Measurements from ENCODE around the gene VMAC. TPM values are rescaled to one million over a fixed set of nuclear protein-coding genes. Genes with fewer than 3 reads are reported as not detected.

Gene VMAC
- total RNA-seq: 3.1 and 6.2 TPM in 2 replicates

GRCh38 chr19:5904352-5905113 lies at the start of gene VMAC:
Gene VMAC, plus strand, starts transcription at chr19:5904872. Its CDS starts 19 bp downstream, at chr19:5904891.

GRCh38 chr19:5903624-5904351 lies 884 bp upstream of the VMAC start, which contains the start of gene NDUFA11:
Gene NDUFA11, minus strand, starts transcription at chr19:5903790. Its CDS starts 82 bp downstream, at chr19:5903708.

GRCh38 chr19:5913739-5914357 lies 9.2 kb downstream of the VMAC start, which contains the start of gene CAPS:
Gene CAPS, plus strand, starts transcription at chr19:5914254. Its CDS starts 153 bp downstream, at chr19:5914407.

Other genes starting within 250 kb of the VMAC start
- 31.5 and 31.8 TPM in 2 replicates for gene MICOS13, start 224.4 kb upstream of the VMAC start, total RNA-seq
- 14.5 and 19.3 TPM in 2 replicates for gene HSD11B1L, start 223.8 kb upstream of the VMAC start, total RNA-seq
- gene RPL36, start 214.6 kb upstream of the VMAC start, total RNA-seq: 601 and 1,423 TPM in 2 replicates
- 137 and 179 TPM in 2 replicates for gene LONP1, start 184.7 kb upstream of the VMAC start, total RNA-seq
- gene CATSPERD, start 184.2 kb upstream of the VMAC start, total RNA-seq: not detected in 2 replicates
- gene PRR22, start 120.1 kb upstream of the VMAC start, total RNA-seq: 0.48 TPM in 1 of 2 replicates, not detected in the other
- gene DUS3L, start 113.7 kb upstream of the VMAC start, total RNA-seq: 41.2 and 42.0 TPM in 2 replicates
- 0.21 and 0.24 TPM in 2 replicates for gene NRTN, start 99.8 kb upstream of the VMAC start, total RNA-seq
- under 0.01 and 2.8 TPM in 2 replicates for gene FUT6, start 65.2 kb upstream of the VMAC start, total RNA-seq
- 7.5 and 12.1 TPM in 2 replicates for gene FUT3, start 53.4 kb upstream of the VMAC start, total RNA-seq
- not detected in 2 replicates for gene FUT5, start 34.3 kb upstream of the VMAC start, total RNA-seq
- 317 and 329 TPM in 2 replicates for gene NDUFA11, start 1.1 kb upstream of the VMAC start, total RNA-seq
- 6.5 and 8.5 TPM in 2 replicates for gene CAPS, start 9.4 kb downstream of the VMAC start, total RNA-seq
- gene RANBP3, start 73.3 kb downstream of the VMAC start, total RNA-seq: 28.6 and 28.7 TPM in 2 replicates
- gene RFX2, start 205.6 kb downstream of the VMAC start, total RNA-seq: 3.4 and 9.4 TPM in 2 replicates
- gene ACSBG2, start 230.8 kb downstream of the VMAC start, total RNA-seq: not detected in 2 replicates